Progenitor cell of endocrine pancreas (in vitro differentiated cells): Measurements from ENCODE around the gene SLC25A29. TPM values are rescaled to one million over a fixed set of nuclear protein-coding genes. Genes with fewer than 3 reads are reported as not detected.

Experiments
- DNase-seq: peaks from one replicate; pipeline ENCODE4 v3.0.0; 2021; ENCODE audit warnings: low spot score; ENCODE audit not compliant: unreplicated experiment
- H3K27ac Mint-ChIP-seq: 2 replicates; pipeline ENCODE4 v1.8.0; 2021; ENCODE audit warnings: mild to moderate bottlenecking, moderate library complexity, mixed read lengths
- H3K27me3 Mint-ChIP-seq: 2 replicates; pipeline ENCODE4 v1.8.0; 2021; ENCODE audit warnings: mixed read lengths
- H3K36me3 Mint-ChIP-seq: 2 replicates; pipeline ENCODE4 v1.8.0; 2022; ENCODE audit warnings: mixed read lengths; ENCODE audit not compliant: insufficient read depth
- H3K4me1 Mint-ChIP-seq: 2 replicates; pipeline ENCODE4 v1.8.0; 2021; ENCODE audit warnings: low read depth, mixed read lengths
- H3K4me3 Mint-ChIP-seq: 2 replicates; pipeline ENCODE4 v1.8.0; 2021; ENCODE audit warnings: low read depth, mild to moderate bottlenecking, moderate library complexity, mixed read lengths
- H3K9me3 Mint-ChIP-seq: 2 replicates; pipeline ENCODE4 v1.8.0; 2021; ENCODE audit warnings: low read depth, mixed read lengths
- CTCF ChIP-seq: fragments of 200-600 bp; sonication (generic); IDR thresholded peaks from one replicate; pipeline ENCODE4 v1.5.0; 2021; ENCODE audit warnings: antibody characterized with exemption, mild to moderate bottlenecking; ENCODE audit not compliant: unreplicated experiment
- long read RNA-seq: library from polyadenylated mRNA; unstranded; transcript quantifications from one replicate; pipeline ENCODE4 v2.0.0, GENCODE V29; 2020
- total RNA-seq: library from RNA; stranded (reverse); gene quantifications from 2 replicates; pipeline ENCODE4 v1.2.1, GENCODE V29; 2021

The SLC25A29 gene
- total RNA-seq: 236 and 238 TPM in 2 replicates
- long read RNA-seq, full-length matches to known transcripts: 1 of 7 reads
- long read RNA-seq, partial matches to known transcripts: 0 of 7 reads
- long read RNA-seq, other reads (novel, unspliced or antisense): 6 of 7 reads

GRCh38 chr14:100306101-100306997 is at the start of gene SLC25A29:
Gene SLC25A29, minus strand, starts transcription at chr14:100306444. Its CDS starts 212 bp downstream, at chr14:100306232.
- TF ChIP-seq CTCF: no peak
- Mint-ChIP-seq H3K4me3 (peak within 1 kb of the TSS; percentile 91), H3K36me3 (peaks cover 6% of the 10 kb centered on the region), H3K27me3 (no peaks in the 10 kb centered on the region), H3K4me1 (peaks cover 24% of the 10 kb centered on the region), H3K9me3 (no peaks in the 10 kb centered on the region), H3K27ac (peak within 1 kb of the TSS; percentile 96)
- DNase-seq: peak; percentile 85

- peaks cover 34% of the 10 kb centered on the region for H3K36me3 Mint-ChIP-seq
- no peak for TF ChIP-seq CTCF
- H3K9me3 Mint-ChIP-seq: no peaks in the 10 kb centered on the region
- DNase-seq: no peak
- H3K27ac Mint-ChIP-seq: no peak overlapping the region
- no peaks in the 10 kb centered on the region for H3K27me3 Mint-ChIP-seq
- H3K4me1 Mint-ChIP-seq: peaks cover 6% of the 10 kb centered on the region
- H3K4me3 Mint-ChIP-seq: no peak overlapping the region
Measured at GRCh38 chr14:100350986-100351385, 44.7 kb upstream of the SLC25A29 start.

- Mint-ChIP-seq H3K36me3 (peaks cover 35% of the 10 kb centered on the region), H3K4me3 (no peak overlapping the region), H3K27ac (no peak overlapping the region), H3K4me1 (peaks cover 6% of the 10 kb centered on the region), H3K27me3 (no peaks in the 10 kb centered on the region), H3K9me3 (no peaks in the 10 kb centered on the region)
- TF ChIP-seq CTCF: no peak
- DNase-seq: no peak
Measured at GRCh38 chr14:100350276-100350926, 44.2 kb upstream of the SLC25A29 start.

- TF ChIP-seq CTCF: no peak
- H3K4me1 Mint-ChIP-seq: peaks cover 6% of the 10 kb centered on the region
- no peak overlapping the region for H3K4me3 Mint-ChIP-seq
- H3K36me3 Mint-ChIP-seq: peaks cover 31% of the 10 kb centered on the region
- H3K9me3 Mint-ChIP-seq: no peaks in the 10 kb centered on the region
- no peaks in the 10 kb centered on the region for H3K27me3 Mint-ChIP-seq
- DNase-seq: no peak
- H3K27ac Mint-ChIP-seq: peak overlapping the region; percentile 74
Measured at GRCh38 chr14:100348784-100349685, 42.8 kb upstream of the SLC25A29 start.
